ENCODE measurements around the gene POFUT2.

POFUT2 gene

DNA sequence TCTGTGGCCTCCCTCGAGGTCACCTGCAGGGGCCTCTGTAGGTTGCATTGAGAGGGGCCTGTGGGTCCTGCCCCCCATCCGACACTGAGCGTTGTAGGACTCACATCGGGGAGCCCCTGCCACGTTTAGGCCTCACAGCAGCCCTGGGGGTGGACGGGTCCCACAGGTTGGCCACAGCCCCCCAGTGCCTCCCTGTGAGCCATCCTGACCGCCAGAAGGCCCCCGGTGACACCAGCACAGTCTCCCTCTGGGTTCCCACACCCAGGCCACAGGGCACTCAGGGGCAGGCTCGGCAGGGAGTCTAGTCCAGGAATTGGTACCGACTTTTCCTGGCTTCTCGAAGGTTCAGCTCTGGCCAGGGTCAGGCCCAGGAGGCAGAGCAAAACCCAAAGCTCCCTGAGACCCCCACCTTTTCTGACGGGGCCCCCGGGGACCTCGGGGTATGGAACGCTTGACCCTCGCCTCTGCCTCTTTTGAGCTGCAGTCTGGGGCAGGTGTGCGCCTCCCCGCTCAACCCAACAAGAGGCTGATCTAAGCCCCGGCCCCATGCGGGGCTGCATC is 13.9 kb upstream of the POFUT2 start:
- no peak overlapping the region for H3K4me3 ChIP-seq (ENCODE audit: low read depth, low read length)
- TF ChIP-seq, protein P1, sequence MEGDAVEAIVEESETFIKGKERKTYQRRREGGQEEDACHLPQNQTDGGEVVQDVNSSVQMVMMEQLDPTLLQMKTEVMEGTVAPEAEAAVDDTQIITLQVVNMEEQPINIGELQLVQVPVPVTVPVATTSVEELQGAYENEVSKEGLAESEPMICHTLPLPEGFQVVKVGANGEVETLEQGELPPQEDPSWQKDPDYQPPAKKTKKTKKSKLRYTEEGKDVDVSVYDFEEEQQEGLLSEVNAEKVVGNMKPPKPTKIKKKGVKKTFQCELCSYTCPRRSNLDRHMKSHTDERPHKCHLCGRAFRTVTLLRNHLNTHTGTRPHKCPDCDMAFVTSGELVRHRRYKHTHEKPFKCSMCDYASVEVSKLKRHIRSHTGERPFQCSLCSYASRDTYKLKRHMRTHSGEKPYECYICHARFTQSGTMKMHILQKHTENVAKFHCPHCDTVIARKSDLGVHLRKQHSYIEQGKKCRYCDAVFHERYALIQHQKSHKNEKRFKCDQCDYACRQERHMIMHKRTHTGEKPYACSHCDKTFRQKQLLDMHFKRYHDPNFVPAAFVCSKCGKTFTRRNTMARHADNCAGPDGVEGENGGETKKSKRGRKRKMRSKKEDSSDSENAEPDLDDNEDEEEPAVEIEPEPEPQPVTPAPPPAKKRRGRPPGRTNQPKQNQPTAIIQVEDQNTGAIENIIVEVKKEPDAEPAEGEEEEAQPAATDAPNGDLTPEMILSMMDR (IDR thresholded peaks at IDR 0.05; ENCODE audit: control insufficient read depth, extremely low read depth, insufficient read depth) = no peak
- no peak for DNase-seq (ENCODE audit: low read depth)

GRCh38 chr21:45300786-45301520 is 13.3 kb upstream of the POFUT2 start:
- no peak for DNase-seq (ENCODE audit: low read depth)
- H3K4me3 ChIP-seq (ENCODE audit: low read depth, low read length) = no peak overlapping the region
- TF ChIP-seq, protein P1 (IDR thresholded peaks at IDR 0.05; ENCODE audit: control insufficient read depth, extremely low read depth, insufficient read depth) = no peak

- no peak for DNase-seq (ENCODE audit: low read depth)
- H3K4me3 ChIP-seq (ENCODE audit: low read depth, low read length) = no peak overlapping the region
- TF ChIP-seq, protein P1 (IDR thresholded peaks at IDR 0.05; ENCODE audit: control insufficient read depth, extremely low read depth, insufficient read depth) = no peak
Measured at GRCh38 chr21:45299864-45300785, 12.4 kb upstream of the POFUT2 start.

DNA sequence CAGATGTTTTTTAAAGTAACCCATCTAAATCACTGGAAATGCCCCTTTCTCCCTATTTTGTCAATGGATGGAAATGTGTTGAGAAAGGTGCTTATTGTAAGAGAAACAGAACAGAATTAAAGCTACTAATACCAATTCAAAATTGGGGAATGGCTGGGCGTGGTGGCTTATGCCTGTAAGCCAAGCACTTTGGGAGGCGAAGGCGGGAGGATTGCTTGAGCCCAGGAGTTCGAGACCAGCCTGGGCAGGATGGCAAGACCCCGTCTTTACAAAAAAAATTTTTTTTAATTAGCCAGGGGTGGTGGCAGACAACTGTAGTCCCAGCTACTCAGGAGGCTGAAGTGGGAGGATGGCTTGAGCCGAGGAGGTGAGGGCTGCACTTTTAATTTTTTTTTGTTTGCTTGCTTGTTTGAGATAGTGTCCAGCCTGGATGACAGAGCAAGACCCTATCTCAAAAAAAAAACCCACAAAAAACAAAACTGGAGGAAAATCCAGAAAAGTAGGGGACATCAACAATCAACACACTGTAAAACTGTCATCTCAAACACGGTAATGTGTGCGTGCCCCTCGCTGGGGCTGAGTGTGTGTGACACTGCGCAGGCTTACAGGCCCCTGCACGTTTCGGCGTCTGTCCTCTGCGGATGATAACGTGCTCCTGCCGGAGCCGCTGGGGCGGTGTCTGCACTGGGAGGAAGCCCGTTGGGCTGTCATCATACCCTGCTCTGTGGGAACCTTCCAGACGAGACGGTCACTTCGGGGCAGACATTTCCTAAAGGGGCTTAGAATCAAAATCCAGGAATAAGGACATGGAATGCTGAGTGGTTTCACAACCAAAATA is 11.6 kb upstream of the POFUT2 start:
- TF ChIP-seq, protein P1 (IDR thresholded peaks at IDR 0.05; ENCODE audit: control insufficient read depth, extremely low read depth, insufficient read depth) = no peak
- DNase-seq (ENCODE audit: low read depth) = no peak
- no peak overlapping the region for H3K4me3 ChIP-seq (ENCODE audit: low read depth, low read length)

GRCh38 chr21:45297869-45298268 is 10.2 kb upstream of the POFUT2 start:
- TF ChIP-seq, protein P1 (IDR thresholded peaks at IDR 0.05; ENCODE audit: control insufficient read depth, extremely low read depth, insufficient read depth) = no peak
- H3K4me3 ChIP-seq (ENCODE audit: low read depth, low read length) = no peak overlapping the region
- no peak for DNase-seq (ENCODE audit: low read depth)

GRCh38 chr21:45297329-45297728 is 9.6 kb upstream of the POFUT2 start:
- no peak for DNase-seq (ENCODE audit: low read depth)
- TF ChIP-seq, protein P1 (IDR thresholded peaks at IDR 0.05; ENCODE audit: control insufficient read depth, extremely low read depth, insufficient read depth) = no peak
- H3K4me3 ChIP-seq (ENCODE audit: low read depth, low read length) = no peak overlapping the region
